Neural progenitor cell (in vitro differentiated cells): ENCODE measurements around the gene LINGO4.

Experiments
- CTCF ChIP-seq: fragments of 200-600 bp; sonication (generic); IDR thresholded peaks from 2 replicates; pipeline ENCODE4 v1.5.1; 2017; ENCODE audit warnings: antibody characterized with exemption, mild to moderate bottlenecking
- EZH2 ChIP-seq: fragments of 200-600 bp; sonication (generic); IDR thresholded peaks from 2 replicates; pipeline ENCODE4 v1.6.1; 2017; ENCODE audit warnings: antibody characterized with exemption, mild to moderate bottlenecking, moderate library complexity

DNA sequence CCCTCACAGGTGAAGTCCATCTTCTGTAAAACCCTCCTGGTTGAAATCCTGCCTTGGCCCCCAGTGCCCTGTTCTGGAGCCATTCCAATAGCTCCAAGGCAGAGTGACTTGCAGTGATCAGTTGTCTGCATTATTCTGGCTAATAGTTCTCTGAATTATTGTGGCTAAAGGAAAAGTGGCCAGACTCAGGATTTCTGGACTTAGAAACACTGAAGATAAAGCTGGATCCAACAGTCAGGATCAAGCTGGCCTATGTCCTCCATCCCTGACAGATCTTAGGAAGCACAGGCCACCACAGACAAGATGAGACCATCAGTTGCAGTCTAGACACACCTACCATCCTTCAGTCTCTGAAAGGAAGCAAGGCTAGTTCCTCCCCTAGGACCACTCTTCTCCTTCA is 35.2 kb upstream of the LINGO4 start:
- no peak for TF ChIP-seq CTCF
- TF ChIP-seq EZH2 = no peak
